Karpas-422 (cell line): ENCODE data around the gene ZNF827. TPM values are rescaled to one million over a fixed set of nuclear protein-coding genes. Genes with fewer than 3 reads are reported as not detected.

ENCODE experiments used
- DNase-seq: peaks from one replicate; pipeline ENCODE4 v3.0.0-alpha.2; 2015
- H2AFZ ChIP-seq: fragments of 200-600 bp; sonication (generic); 2 replicates; pipeline ENCODE4 v1.6.1; 2014; ENCODE audit warnings: antibody characterized with exemption, low read length, mixed read lengths
- H3K27ac ChIP-seq: fragments of 200-600 bp; sonication (generic); 2 replicates; pipeline ENCODE4 v1.5.1; 2014; ENCODE audit warnings: mild to moderate bottlenecking, low read length, moderate library complexity
- H3K27me3 ChIP-seq: fragments of 200-600 bp; sonication (generic); 2 replicates; pipeline ENCODE4 v1.6.1; 2014; ENCODE audit warnings: low read length, mixed read lengths
- H3K36me3 ChIP-seq: fragments of 200-600 bp; sonication (generic); 2 replicates; pipeline ENCODE4 v1.6.1; 2014; ENCODE audit warnings: low read length, mixed read lengths; ENCODE audit not compliant: insufficient read depth
- H3K4me1 ChIP-seq: fragments of 200-600 bp; sonication (generic); 2 replicates; pipeline ENCODE4 v1.6.1; 2014; ENCODE audit warnings: mild to moderate bottlenecking, low read length, mixed read lengths
- H3K4me2 ChIP-seq: fragments of 200-600 bp; sonication (generic); 2 replicates; pipeline ENCODE4 v1.6.1; 2014; ENCODE audit warnings: low read length, low read depth, mild to moderate bottlenecking; ENCODE audit not compliant: poor library complexity, severe bottlenecking
- H3K4me3 ChIP-seq: fragments of 200-600 bp; sonication (generic); 2 replicates; pipeline ENCODE4 v1.5.1; 2014; ENCODE audit warnings: mild to moderate bottlenecking, antibody characterized with exemption, low read length, mixed read lengths
- H3K79me2 ChIP-seq: fragments of 200-600 bp; sonication (generic); 2 replicates; pipeline ENCODE4 v1.6.1; 2014; ENCODE audit warnings: mild to moderate bottlenecking, low read length, mixed read lengths
- H3K9ac ChIP-seq: fragments of 200-600 bp; sonication (generic); 2 replicates; pipeline ENCODE4 v1.6.0; 2014; ENCODE audit warnings: low read length
- H3K9me2 ChIP-seq: fragments of 200-600 bp; sonication (generic), shearing (Covaris generic); replicated peaks from 2 replicates; pipeline ENCODE4 v1.6.0; 2014; ENCODE audit warnings: mild to moderate bottlenecking, low read length, moderate library complexity; ENCODE audit not compliant: insufficient read depth
- H3K9me3 ChIP-seq: fragments of 300-700, 200-600 bp; sonication (generic); 2 replicates; pipeline ENCODE4 v1.6.1; 2014; ENCODE audit warnings: low read length, mixed read lengths
- H4K20me1 ChIP-seq: fragments of 200-600 bp; sonication (generic); 2 replicates; pipeline ENCODE4 v1.6.1; 2014; ENCODE audit warnings: mild to moderate bottlenecking, antibody characterized with exemption, low read length, low read depth; ENCODE audit not compliant: insufficient read depth
- total RNA-seq: library from RNA; depleted of rRNA; stranded (reverse); fragments of >200 nt; shearing (Covaris generic); gene quantifications from 2 replicates; pipeline ENCODE4 v1.2.3, GENCODE V29; 2014; ENCODE audit warnings: low replicate concordance

The ZNF827 gene
- total RNA-seq, 1 experiment from 2014 or later, result 70.4 TPM

DNA sequence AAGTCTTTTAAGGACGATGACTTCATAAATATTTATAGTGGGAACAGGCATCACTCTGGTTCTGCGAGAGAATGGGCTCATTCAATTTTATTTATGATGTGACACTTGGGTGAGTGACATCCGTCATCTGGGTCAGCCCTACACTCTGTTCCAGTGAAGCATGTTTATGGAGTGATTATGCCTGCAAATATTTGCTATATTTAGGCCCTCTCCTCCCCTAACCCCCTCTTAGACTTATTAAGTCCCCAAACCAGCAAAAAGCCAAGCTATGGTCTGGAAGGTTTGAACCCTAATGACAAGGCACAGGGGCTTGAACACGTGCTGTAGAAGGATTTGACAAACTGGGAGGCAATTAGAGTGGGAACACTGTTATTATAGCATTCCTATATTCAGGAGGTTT lies 202.8 kb downstream of the ZNF827 start:
- H3K9me3 ChIP-seq, result no peaks in the 10 kb centered on the region
- no peak overlapping the region for H3K27ac ChIP-seq
- H3K4me3 ChIP-seq, result no peak overlapping the region
- H2AFZ ChIP-seq, result no peak overlapping the region
- H3K36me3 ChIP-seq, result no peaks in the 10 kb centered on the region
- H3K27me3 ChIP-seq, result no peaks in the 10 kb centered on the region
- no peak overlapping the region for H3K4me2 ChIP-seq
- H3K9ac ChIP-seq, result no peak overlapping the region
- no peaks in the 10 kb centered on the region for H4K20me1 ChIP-seq
- H3K79me2 ChIP-seq, result no peaks in the 10 kb centered on the region
- no peak for DNase-seq
- peaks cover 9% of the 10 kb centered on the region for H3K4me1 ChIP-seq
- no peaks in the 10 kb centered on the region for H3K9me2 ChIP-seq

DNA sequence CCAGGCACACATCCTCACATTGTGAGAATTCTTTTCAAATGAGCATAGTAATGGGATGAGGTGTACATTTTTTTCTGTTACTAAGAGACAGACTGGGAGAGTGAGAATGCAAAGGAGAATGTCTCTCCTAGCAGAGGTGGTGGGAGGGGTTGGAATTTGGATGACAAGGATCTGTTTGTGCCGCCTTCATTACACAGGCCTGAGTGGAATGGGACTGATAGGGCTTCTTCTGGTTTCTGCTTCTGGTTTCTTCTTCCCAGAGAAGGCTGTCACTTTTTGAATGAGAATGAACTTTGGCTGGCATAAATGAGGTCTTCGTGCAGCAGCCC lies 203.3 kb downstream of the ZNF827 start:
- no peaks in the 10 kb centered on the region for H3K79me2 ChIP-seq
- H3K4me2 ChIP-seq, result no peak overlapping the region
- H3K4me1 ChIP-seq, result peaks cover 9% of the 10 kb centered on the region
- no peaks in the 10 kb centered on the region for H3K9me3 ChIP-seq
- no peak overlapping the region for H3K4me3 ChIP-seq
- no peak overlapping the region for H3K27ac ChIP-seq
- no peak overlapping the region for H3K9ac ChIP-seq
- no peak overlapping the region for H2AFZ ChIP-seq
- no peaks in the 10 kb centered on the region for H3K36me3 ChIP-seq
- H4K20me1 ChIP-seq, result no peaks in the 10 kb centered on the region
- H3K9me2 ChIP-seq, result no peaks in the 10 kb centered on the region
- H3K27me3 ChIP-seq, result no peaks in the 10 kb centered on the region
- no peak for DNase-seq

DNA sequence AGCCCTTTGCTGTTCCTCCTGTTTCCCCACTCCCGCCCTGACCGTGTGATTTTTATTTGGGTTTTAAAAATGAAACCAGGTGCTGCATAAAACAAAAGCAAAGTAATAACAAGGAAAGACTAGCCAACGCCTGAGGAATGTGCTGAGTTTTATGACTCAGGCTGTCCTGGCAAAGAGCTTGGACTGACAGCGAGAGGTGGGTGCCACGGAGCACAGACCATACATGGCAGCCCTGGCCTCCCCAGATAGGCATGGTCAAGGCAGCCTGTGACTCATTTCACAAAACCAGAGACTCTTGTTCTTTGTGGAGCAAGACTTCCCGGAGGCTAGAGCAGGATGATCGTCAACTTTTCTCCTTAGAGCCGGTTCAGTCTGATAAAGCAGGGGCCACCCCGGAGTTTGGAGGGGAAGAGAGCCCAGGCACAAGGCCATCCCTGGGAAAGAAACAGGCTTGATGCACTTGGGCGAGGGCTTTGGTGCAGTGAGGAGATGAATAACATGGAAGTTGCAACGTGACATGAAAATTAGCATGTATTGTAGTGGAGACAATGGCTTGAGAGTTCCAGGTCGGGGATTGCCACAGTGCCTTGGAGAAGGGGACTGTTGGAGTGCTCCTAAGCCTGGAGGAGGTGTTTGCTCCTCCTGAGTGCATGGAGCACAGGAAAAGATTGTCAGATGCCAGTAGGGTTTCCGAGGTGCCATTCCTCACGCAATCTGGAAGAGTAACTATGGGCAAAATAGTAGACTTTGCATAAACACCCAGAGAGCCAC lies 203.9 kb downstream of the ZNF827 start:
- no peaks in the 10 kb centered on the region for H3K36me3 ChIP-seq
- H4K20me1 ChIP-seq, result no peaks in the 10 kb centered on the region
- H3K27ac ChIP-seq, result no peak overlapping the region
- no peak overlapping the region for H3K9ac ChIP-seq
- DNase-seq, result no peak
- no peaks in the 10 kb centered on the region for H3K9me3 ChIP-seq
- no peak overlapping the region for H3K4me3 ChIP-seq
- H3K27me3 ChIP-seq, result no peaks in the 10 kb centered on the region
- no peak overlapping the region; the same call in 1 of the 2 replicates for H2AFZ ChIP-seq
- peaks cover 9% of the 10 kb centered on the region for H3K4me1 ChIP-seq
- H3K4me2 ChIP-seq, result no peak overlapping the region
- H3K9me2 ChIP-seq, result no peaks in the 10 kb centered on the region
- H3K79me2 ChIP-seq, result no peaks in the 10 kb centered on the region

DNA sequence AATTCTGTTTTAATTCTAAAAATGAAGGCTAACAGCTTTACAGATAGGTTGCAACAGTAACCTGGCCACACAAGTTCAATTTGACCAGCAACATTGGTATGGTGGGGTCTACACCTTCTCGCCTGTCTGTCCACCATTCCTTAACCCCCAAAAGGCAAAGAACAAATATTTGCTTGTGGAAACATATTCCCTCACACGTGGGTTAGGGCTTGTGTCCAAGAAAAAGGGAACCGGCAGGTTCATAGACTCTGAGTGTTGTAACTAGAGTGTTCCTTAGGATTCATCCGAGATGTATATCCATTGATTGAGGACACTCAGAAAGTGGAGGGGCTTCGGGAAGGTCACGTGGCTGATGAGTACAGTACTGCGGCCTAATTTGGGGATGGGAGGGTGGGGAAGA lies 204.6 kb downstream of the ZNF827 start:
- no peaks in the 10 kb centered on the region for H4K20me1 ChIP-seq
- no peak for DNase-seq
- no peak overlapping the region for H3K27ac ChIP-seq
- H2AFZ ChIP-seq, result no peak overlapping the region
- no peaks in the 10 kb centered on the region for H3K27me3 ChIP-seq
- H3K4me3 ChIP-seq, result no peak overlapping the region
- peaks cover 9% of the 10 kb centered on the region for H3K4me1 ChIP-seq
- H3K79me2 ChIP-seq, result no peaks in the 10 kb centered on the region
- no peaks in the 10 kb centered on the region for H3K36me3 ChIP-seq
- H3K4me2 ChIP-seq, result no peak overlapping the region
- H3K9ac ChIP-seq, result no peak overlapping the region
- H3K9me2 ChIP-seq, result no peaks in the 10 kb centered on the region
- H3K9me3 ChIP-seq, result no peaks in the 10 kb centered on the region

DNA sequence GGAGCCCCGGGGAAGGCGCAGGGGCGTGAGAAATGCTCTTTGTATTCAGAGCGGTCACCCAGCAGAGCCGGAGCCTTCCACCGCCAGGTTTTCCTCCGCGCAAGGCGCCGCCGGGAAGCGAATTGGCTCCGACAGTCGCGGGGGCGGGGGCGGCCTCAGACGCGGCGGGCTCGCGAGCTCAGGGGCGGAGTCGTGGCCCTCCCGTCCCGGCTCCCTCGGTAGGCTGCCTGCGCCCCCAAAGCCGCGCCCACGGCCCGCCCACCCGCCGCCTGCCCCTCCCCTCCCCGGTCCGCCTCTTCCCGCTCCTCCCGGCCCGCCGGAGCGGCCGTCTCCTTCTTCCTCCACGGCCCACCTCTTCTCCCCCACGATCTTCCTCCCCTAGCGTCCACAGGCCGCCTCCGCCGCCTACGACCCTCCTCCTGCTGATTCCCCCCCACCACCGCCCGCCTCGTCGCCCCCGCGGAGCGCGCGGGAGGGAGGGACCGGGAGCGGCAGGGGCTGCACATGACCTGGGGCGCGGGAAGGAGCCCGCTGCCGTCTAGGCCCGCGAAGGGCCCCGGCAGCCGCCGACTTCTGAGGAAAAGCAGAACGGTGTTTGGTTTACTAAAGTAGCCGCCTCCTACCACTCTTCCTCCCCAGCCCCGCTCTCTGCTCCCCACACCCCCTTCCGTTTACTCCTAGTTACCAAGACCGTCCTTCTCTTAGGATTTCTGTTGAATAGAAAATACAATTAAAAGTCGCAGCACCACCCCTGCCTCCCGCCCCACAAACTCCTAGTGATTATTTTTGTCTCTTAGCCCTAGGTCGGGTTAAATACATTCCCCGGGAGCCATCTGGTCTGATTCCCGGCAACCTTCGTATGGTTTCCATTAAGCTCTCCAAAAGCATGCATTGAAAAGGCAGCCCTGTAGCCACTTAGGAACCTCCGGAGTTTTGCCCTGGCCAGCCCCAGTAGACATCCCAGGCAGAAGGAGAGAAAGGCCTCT lies 205.4 kb downstream of the ZNF827 start:
- H3K4me2 ChIP-seq, result peak overlapping the region; percentile 80
- no peaks in the 10 kb centered on the region for H3K27me3 ChIP-seq
- no peaks in the 10 kb centered on the region for H4K20me1 ChIP-seq
- peak overlapping the region; percentile 71 for H3K9ac ChIP-seq
- peak overlapping the region; percentile 99 for H2AFZ ChIP-seq
- H3K9me2 ChIP-seq, result no peaks in the 10 kb centered on the region
- no peak overlapping the region for H3K27ac ChIP-seq
- H3K9me3 ChIP-seq, result no peaks in the 10 kb centered on the region
- no peaks in the 10 kb centered on the region for H3K36me3 ChIP-seq
- H3K4me3 ChIP-seq, result peak overlapping the region; percentile 70
- H3K4me1 ChIP-seq, result peaks cover 9% of the 10 kb centered on the region
- H3K79me2 ChIP-seq, result no peaks in the 10 kb centered on the region
- DNase-seq, result peak; percentile 93

DNA sequence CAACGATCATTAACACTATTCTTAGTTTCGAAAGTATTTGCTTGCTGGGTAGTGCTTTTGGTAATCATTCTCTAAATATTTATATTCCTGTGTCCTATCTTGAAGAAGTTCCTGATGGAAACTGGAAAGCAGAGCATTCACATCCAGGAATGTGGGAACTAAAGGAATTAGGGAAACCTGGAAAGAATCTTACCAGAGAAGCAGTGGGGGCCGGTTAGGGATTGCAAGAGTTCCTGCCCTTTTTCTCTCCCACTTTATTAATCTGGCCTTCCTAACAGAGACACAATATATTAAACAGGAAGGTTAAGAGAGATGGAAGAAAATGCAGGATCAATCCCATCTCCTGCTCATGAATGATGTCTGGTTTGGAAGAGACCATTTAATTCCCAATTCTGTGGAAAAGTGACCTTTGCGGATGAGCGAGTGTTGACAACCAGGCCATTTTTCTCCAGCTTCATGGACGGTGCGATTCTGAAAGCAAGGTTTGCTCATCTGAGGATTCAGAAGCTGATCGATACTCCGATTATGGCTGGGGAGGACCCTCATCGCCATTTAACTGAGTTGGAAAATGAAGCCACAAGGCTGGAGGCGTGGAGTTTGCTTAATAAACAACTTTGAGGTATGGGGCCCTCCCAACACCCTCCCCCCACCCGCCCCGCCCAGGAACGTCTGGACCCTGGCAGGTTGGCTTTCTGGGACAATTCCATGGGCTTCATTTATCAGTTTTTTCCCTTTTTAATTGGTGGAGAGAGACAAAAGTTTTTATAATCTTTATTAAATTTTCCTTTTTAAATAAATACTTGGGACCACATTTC lies 206.4 kb downstream of the ZNF827 start:
- Histone ChIP-seq H3K9me2 (no peaks in the 10 kb centered on the region), H3K79me2 (no peaks in the 10 kb centered on the region), H3K9ac (peak overlapping the region; percentile 65), H3K27me3 (no peaks in the 10 kb centered on the region), H4K20me1 (no peaks in the 10 kb centered on the region), H3K4me3 (peak overlapping the region; percentile 70), H2AFZ (peak overlapping the region; percentile 99), H3K9me3 (no peaks in the 10 kb centered on the region), H3K27ac (no peak overlapping the region), H3K36me3 (no peaks in the 10 kb centered on the region), H3K4me1 (peaks cover 9% of the 10 kb centered on the region), H3K4me2 (peak overlapping the region; percentile 80)
- no peak for DNase-seq

DNA sequence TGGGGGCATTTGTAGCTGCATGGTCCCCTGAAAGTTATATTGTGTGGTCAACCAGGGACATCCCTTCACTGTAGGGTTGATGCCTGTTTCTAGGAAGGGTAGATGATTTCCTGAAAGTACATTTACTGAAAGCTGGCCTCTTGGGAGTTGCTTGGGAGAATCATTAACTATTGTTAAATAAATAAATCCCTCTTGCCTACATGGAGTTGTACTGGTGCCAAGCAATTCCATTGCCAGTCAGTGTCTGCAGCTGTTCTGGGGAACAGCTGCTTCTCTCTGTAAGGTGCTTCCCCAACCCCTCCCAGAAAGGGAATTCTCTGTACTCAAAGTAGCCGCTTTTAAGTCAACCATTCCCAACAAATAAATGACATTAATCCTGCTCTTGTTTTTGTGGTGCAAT lies 207.6 kb downstream of the ZNF827 start:
- no peaks in the 10 kb centered on the region for H3K9me3 ChIP-seq
- H3K27me3 ChIP-seq, result no peaks in the 10 kb centered on the region
- H3K36me3 ChIP-seq, result no peaks in the 10 kb centered on the region
- no peak overlapping the region for H3K27ac ChIP-seq
- no peak for DNase-seq
- H3K79me2 ChIP-seq, result no peaks in the 10 kb centered on the region
- H3K9ac ChIP-seq, result no peak overlapping the region
- no peak overlapping the region for H3K4me2 ChIP-seq
- no peak overlapping the region for H2AFZ ChIP-seq
- no peak overlapping the region for H3K4me3 ChIP-seq
- no peaks in the 10 kb centered on the region for H4K20me1 ChIP-seq
- no peaks in the 10 kb centered on the region for H3K9me2 ChIP-seq
- H3K4me1 ChIP-seq, result peaks cover 9% of the 10 kb centered on the region

DNA sequence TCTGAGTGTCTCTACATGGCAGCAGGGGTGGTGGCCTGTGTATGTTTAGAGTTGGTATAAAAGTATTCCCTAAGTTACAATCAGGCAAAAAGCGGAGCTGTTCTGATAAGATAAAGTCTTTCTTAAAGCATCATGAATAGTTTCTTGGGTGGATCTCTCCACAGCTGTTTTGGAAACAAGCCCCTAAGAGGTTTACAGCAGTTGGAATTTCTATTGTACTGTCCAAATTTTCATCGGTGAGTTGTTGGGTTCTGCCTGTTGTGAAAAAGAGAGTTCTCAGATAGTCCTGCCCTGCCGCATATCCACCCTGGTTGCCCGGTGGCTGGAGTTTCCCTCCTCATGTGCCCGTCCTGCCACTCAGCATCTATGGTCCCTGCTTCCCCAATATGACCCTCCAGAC lies 208.6 kb downstream of the ZNF827 start:
- no peak overlapping the region for H3K4me2 ChIP-seq
- H3K79me2 ChIP-seq, result no peaks in the 10 kb centered on the region

More for the DNA sequence above, 208.6 kb downstream of the ZNF827 start:
- Histone ChIP-seq H2AFZ (no peak overlapping the region), H3K27me3 (no peaks in the 10 kb centered on the region), H3K9me3 (no peaks in the 10 kb centered on the region), H4K20me1 (no peaks in the 10 kb centered on the region), H3K9me2 (no peaks in the 10 kb centered on the region), H3K36me3 (no peaks in the 10 kb centered on the region), H3K9ac (no peak overlapping the region), H3K4me3 (no peak overlapping the region), H3K4me1 (peaks cover 9% of the 10 kb centered on the region), H3K27ac (no peak overlapping the region)
- DNase-seq, result no peak
